CD14-positive monocyte (primary cell): ENCODE results near the gene ZNF22. TPM values are rescaled to one million over a fixed set of nuclear protein-coding genes. Genes with fewer than 3 reads are reported as not detected.

Experiments
- DNase-seq, 3 donors: peaks; one replicate each; pipeline ENCODE4 v3.0.0-alpha.2; 2011 to 2022
- H2AFZ ChIP-seq: 2 replicates; pipeline ENCODE4 v1.6.0; 2012; ENCODE audit warnings: mild to moderate bottlenecking, low read depth, low read length, inconsistent platforms; ENCODE audit not compliant: insufficient read depth, poor library complexity, severe bottlenecking
- H3K27ac ChIP-seq, 2 donors: 1 replicate in 1 of 2; 2 replicates in 1 of 2; pipeline ENCODE4 v1.5.1; 2012 to 2013; ENCODE audit warnings: low read length in 2 of 2, control low read depth in 1 of 2, inconsistent platforms in 1 of 2, low read depth in 1 of 2, mild to moderate bottlenecking in 1 of 2
- H3K27me3 ChIP-seq, 2 donors: one replicate each; pipeline versions ENCODE4 v1.6.0 to v1.6.1; 2011 to 2013; ENCODE audit warnings: low read length in 2 of 2; ENCODE audit not compliant: control insufficient read depth in 2 of 2, insufficient read depth in 2 of 2
- H3K36me3 ChIP-seq, 2 donors: replicated peaks in 1 of 2; 1 replicate in 1 of 2; 2 replicates in 1 of 2; pipeline versions ENCODE4 v1.5.1 to v1.6.1; 2012 to 2013; ENCODE audit warnings: low read length in 2 of 2, control low read depth in 1 of 2, inconsistent platforms in 1 of 2, mild to moderate bottlenecking in 1 of 2; ENCODE audit not compliant: insufficient read depth in 2 of 2, control insufficient read depth in 1 of 2
- H3K4me1 ChIP-seq, 2 donors: 1 replicate in 1 of 2; 2 replicates in 1 of 2; pipeline versions ENCODE4 v1.5.1 to v1.6.1; 2012 to 2013; ENCODE audit warnings: low read length in 2 of 2, control low read depth in 1 of 2, inconsistent platforms in 1 of 2, mild to moderate bottlenecking in 1 of 2, moderate library complexity in 1 of 2; ENCODE audit not compliant: insufficient read depth in 2 of 2, control insufficient read depth in 1 of 2
- H3K4me2 ChIP-seq: replicated peaks from 2 replicates; pipeline ENCODE3; 2012; ENCODE audit warnings: low read length, moderate library complexity, mild to moderate bottlenecking; ENCODE audit not compliant: poor library complexity, severe bottlenecking; ENCODE audit errors: extremely low read depth
- H3K4me3 ChIP-seq, 3 experiments: fragments of 200-600 bp in 1 of 3; sonication (generic) in 1 of 3; replicated peaks in 1 of 3; 1 replicate in 2 of 3; 2 replicates in 1 of 3; pipeline ENCODE4 v1.5.1; 2011 to 2013; ENCODE audit warnings: low read length in 3 of 3, mild to moderate bottlenecking in 3 of 3, control low read depth in 2 of 3, low read depth in 2 of 3, inconsistent platforms in 1 of 3, moderate library complexity in 1 of 3
- H3K79me2 ChIP-seq: 2 replicates; pipeline ENCODE4 v1.6.0; 2012; ENCODE audit warnings: mild to moderate bottlenecking, control low read depth, inconsistent platforms, low read length, moderate library complexity; ENCODE audit not compliant: insufficient read depth
- H3K9ac ChIP-seq: 2 replicates; pipeline ENCODE4 v1.6.0; 2017; ENCODE audit warnings: low read length, mild to moderate bottlenecking; ENCODE audit not compliant: insufficient read depth, poor library complexity, severe bottlenecking
- H3K9me3 ChIP-seq, 2 donors: replicated peaks in 1 of 2; 1 replicate in 1 of 2; 2 replicates in 1 of 2; pipeline versions ENCODE4 v1.5.1 to v1.6.1; 2012 to 2013; ENCODE audit warnings: low read length in 2 of 2, control low read depth in 1 of 2; ENCODE audit not compliant: control insufficient read depth in 1 of 2, insufficient read depth in 1 of 2
- H4K20me1 ChIP-seq: 2 replicates; pipeline ENCODE4 v1.6.0; 2012; ENCODE audit warnings: mild to moderate bottlenecking, low read length, control low read depth, moderate library complexity; ENCODE audit not compliant: insufficient read depth
- H3K27ac Mint-ChIP-seq, 7 donors: one replicate each; pipeline ENCODE4 v1.8.0; 2020; ENCODE audit warnings: mild to moderate bottlenecking in 7 of 7, mixed read lengths in 7 of 7, moderate library complexity in 6 of 7, inconsistent platforms in 2 of 7
- H3K27me3 Mint-ChIP-seq, 3 donors: one replicate each; pipeline ENCODE4 v1.8.0; 2021 to 2022; ENCODE audit warnings: low read depth in 3 of 3, mild to moderate bottlenecking in 3 of 3, mixed read lengths in 3 of 3, moderate library complexity in 3 of 3, inconsistent platforms in 1 of 3
- H3K36me3 Mint-ChIP-seq, 2 donors: one replicate each; pipeline ENCODE4 v1.8.0; 2020; ENCODE audit warnings: mixed read lengths in 2 of 2, inconsistent platforms in 1 of 2, mild to moderate bottlenecking in 1 of 2
- H3K4me1 Mint-ChIP-seq: one replicate; pipeline ENCODE4 v1.8.0; 2020; ENCODE audit warnings: mild to moderate bottlenecking, mixed read lengths
- H3K4me3 Mint-ChIP-seq, 2 donors: one replicate each; pipeline ENCODE4 v1.8.0; 2020; ENCODE audit warnings: mild to moderate bottlenecking in 2 of 2, mixed read lengths in 2 of 2, moderate library complexity in 1 of 2
- H3K9me3 Mint-ChIP-seq, 7 donors: one replicate each; pipeline ENCODE4 v1.8.0; 2020 to 2022; ENCODE audit warnings: mixed read lengths in 7 of 7, mild to moderate bottlenecking in 6 of 7, moderate library complexity in 6 of 7, inconsistent platforms in 2 of 7
- CTCF ChIP-seq: fragments of 200-600 bp; IDR thresholded peaks from one replicate; pipeline ENCODE4 v1.8.0; 2022; ENCODE audit warnings: antibody characterized with exemption, mild to moderate bottlenecking
- WGBS: methylation state at CpG from one replicate; pipeline ENCODE4 v1.1.5; 2013; ENCODE audit warnings: missing lambda C conversion rate; ENCODE audit not compliant: insufficient coverage; 5-methylcytosine and 5-hydroxymethylcytosine counted together
- intact Hi-C, 2 donors: fragments of 100-400 bp; cut with micrococcal nuclease; formaldehyde crosslinking; loops; one replicate each; pipeline versions ENCODE4 v1.15.0 to v1.15.1; 2023
- polyA plus RNA-seq, 3 donors: library from polyadenylated mRNA; depleted of rRNA in 1 of 3; unstranded in 2 of 3; stranded (reverse) in 1 of 3; fragments of 300-500 nt in 2 of 3; fragments of >200 nt in 1 of 3; fragmentation: Illumina TruSeq in 2 of 3; gene quantifications; 1 replicate in 2 of 3; 2 replicates in 1 of 3; pipeline ENCODE4 v1.2.3, GENCODE V29; 2012 to 2021

The ZNF22 gene
- polyA plus RNA-seq, 3 donors: 4.1 to 14.6 (median 10.4) TPM

GRCh38 chr10:44958196-44958897, 42.4 kb upstream of the ZNF22 start:
- peak; percentile 67 to 90 (median 86) for DNase-seq
- Mint-ChIP-seq H3K4me1 (peaks cover 70% of the 10 kb centered on the region), H3K4me3 (peak overlapping the region; percentile 90 to 99), H3K9me3 (peaks cover 0 to 4% (median 3%) of the 10 kb centered on the region in 7 donors), H3K36me3 (peaks cover 42 to 53% of the 10 kb centered on the region in 2 donors), H3K27me3 (peaks cover 0 to 1% (median 0%) of the 10 kb centered on the region in 3 donors), H3K27ac (peak overlapping the region; percentile 83 to 96 (median 94))
- H3K79me2 ChIP-seq: peaks cover 99% of the 10 kb centered on the region
- WGBS: no CpG with 5 or more reads among the region's 5 CpGs
- no peak overlapping the region for H2AFZ ChIP-seq
- no peaks in the 10 kb centered on the region for H3K9me3 ChIP-seq
- H3K4me1 ChIP-seq: peaks cover 61 to 74% of the 10 kb centered on the region in 2 donors
- H3K4me2 ChIP-seq: peak overlapping the region; percentile 99
- peaks cover 81% of the 10 kb centered on the region for H4K20me1 ChIP-seq
- peak overlapping the region; percentile 77 to 81 for H3K27ac ChIP-seq
- H3K9ac ChIP-seq: peak overlapping the region; percentile 84
- H3K36me3 ChIP-seq: peaks cover 12 to 42% of the 10 kb centered on the region in 2 donors
- H3K27me3 ChIP-seq: no peaks in the 10 kb centered on the region
- TF ChIP-seq CTCF: no peak
- H3K4me3 ChIP-seq: peak overlapping the region; percentile 73 to 96 (median 83)
- intact Hi-C loops: no loop called here

GRCh38 chr10:44958898-44959246, 41.9 kb upstream of the ZNF22 start:
- H3K27me3 Mint-ChIP-seq: peaks cover 0 to 1% (median 0%) of the 10 kb centered on the region in 3 donors
- H3K4me3 Mint-ChIP-seq: peak overlapping the region; percentile 90 to 99
- Histone ChIP-seq H2AFZ (peak overlapping the region; percentile 82), H3K79me2 (peaks cover 99% of the 10 kb centered on the region), H3K9me3 (no peaks in the 10 kb centered on the region), H3K4me3 (peak overlapping the region; percentile 73 to 96 (median 83)), H3K4me1 (peaks cover 66 to 80% of the 10 kb centered on the region in 2 donors), H4K20me1 (peaks cover 82% of the 10 kb centered on the region), H3K27me3 (no peaks in the 10 kb centered on the region), H3K27ac (peak overlapping the region; percentile 77 to 81), H3K9ac (peak overlapping the region; percentile 84), H3K36me3 (peaks cover 12 to 37% of the 10 kb centered on the region in 2 donors), H3K4me2 (peak overlapping the region; percentile 99)
- peak in 1 of 3 donors; percentile 43 for DNase-seq
- H3K27ac Mint-ChIP-seq: peak overlapping the region; percentile 83 to 96 (median 94)
- peaks cover 75% of the 10 kb centered on the region for H3K4me1 Mint-ChIP-seq
- peaks cover 0 to 4% (median 3%) of the 10 kb centered on the region in 7 donors for H3K9me3 Mint-ChIP-seq
- intact Hi-C loops: no loop called here
- H3K36me3 Mint-ChIP-seq: peaks cover 40 to 53% of the 10 kb centered on the region in 2 donors
- TF ChIP-seq CTCF: no peak
- WGBS: 0% methylated on average over 1 of the region's 6 CpGs
